HCT116 (cell line): ENCODE data around the gene MAST4. TPM values are rescaled to one million over a fixed set of nuclear protein-coding genes. Genes with fewer than 3 reads are reported as not detected.

ENCODE experiments used
- ATAC-seq: fragments of 200-7000 bp; cut with Tn5 transposase; 2 replicates; pipeline ENCODE4 v1.9.1; 2020; ENCODE audit warnings: mild to moderate bottlenecking, moderate library complexity
- BruUV-seq: library from RNA; stranded (reverse); fragments of 400-500 nt; replicated peaks from 2 replicates; lab custom pipeline; 2021; lab: Mats Ljungman, UMichigan
- CTCF ChIA-PET: fragments of 300-600 bp; sonication (Branson Sonifier 250); formaldehyde crosslinking; loops from one replicate; lab custom pipeline; 2021; ENCODE audit warnings: antibody characterized with exemption; lab: Charles Lee
- POLR2A ChIA-PET: fragments of 300-600, 350-600 bp; sonication (Branson Sonifier 250); formaldehyde crosslinking; loops from one replicate; lab custom pipeline; 2021; ENCODE audit warnings: antibody characterized with exemption; lab: Charles Lee
- RAD21 ChIA-PET, 2 experiments: fragments of 300-600 bp; sonication (Branson Sonifier 250); formaldehyde crosslinking; loops; one replicate each; lab custom pipeline; 2023; ENCODE audit warnings: low total read pairs in 2 of 2; ENCODE audit not compliant: uncharacterized antibody in 2 of 2, unreplicated experiment in 2 of 2, low non-redundant PET in 1 of 2; lab: Charles Lee
- DNase-seq: peaks from one replicate; pipeline ENCODE4 v3.0.0-alpha.2; 2010; ENCODE audit warnings: low read depth, low spot score
- H2AFZ ChIP-seq: fragments of 200-600 bp; shearing (Covaris generic), sonication (generic); 2 replicates; pipeline ENCODE4 v1.6.1; 2017; ENCODE audit warnings: low read depth, mixed run types, mixed read lengths, antibody characterized with exemption, low read length; ENCODE audit not compliant: poor library complexity, severe bottlenecking
- H3K27ac ChIP-seq: 2 replicates; pipeline ENCODE4 v1.5.1; 2012; ENCODE audit warnings: low read depth, low read length
- H3K27me3 ChIP-seq: fragments of 200-600 bp; sonication (generic); 2 replicates; pipeline ENCODE4 v1.6.1; 2016; ENCODE audit warnings: mixed run types, low read length, mixed read lengths; ENCODE audit not compliant: insufficient read depth
- H3K36me3 ChIP-seq, 2 experiments: fragments of 200-500 bp in 1 of 2; fragments of 200-600 bp in 1 of 2; sonication (Bioruptor generic) in 1 of 2; sonication (generic) in 1 of 2; 2 replicates each; pipeline versions ENCODE4 v1.5.1 to v1.6.1; 2014 to 2016; ENCODE audit warnings: low read length in 2 of 2, inconsistent platforms in 1 of 2, mixed read lengths in 1 of 2, mixed run types in 1 of 2; ENCODE audit not compliant: insufficient read depth in 2 of 2, control insufficient read depth in 1 of 2
- H3K4me1 ChIP-seq, 2 experiments: fragments of 200-600 bp in 1 of 2; sonication (generic) in 1 of 2; 2 replicates each; pipeline versions ENCODE4 v1.5.1 to v1.6.1; 2012 to 2017; ENCODE audit warnings: low read length in 2 of 2, inconsistent platforms in 1 of 2, mild to moderate bottlenecking in 1 of 2, mixed read lengths in 1 of 2, mixed run types in 1 of 2, moderate library complexity in 1 of 2; ENCODE audit not compliant: insufficient read depth in 2 of 2, control insufficient read depth in 1 of 2
- H3K4me2 ChIP-seq: fragments of 200-600 bp; sonication (generic); 2 replicates; pipeline ENCODE4 v1.6.1; 2017; ENCODE audit warnings: mixed run types, low read length, mixed read lengths
- H3K4me3 ChIP-seq, 2 experiments: fragments of 200-600 bp in 1 of 2; sonication (generic) in 1 of 2; replicated peaks in 1 of 2; 2 replicates each; pipeline ENCODE4 v1.5.1; 2011 to 2016; ENCODE audit warnings: low read length in 2 of 2, control low read depth in 1 of 2, low read depth in 1 of 2, mild to moderate bottlenecking in 1 of 2, mixed read lengths in 1 of 2, mixed run types in 1 of 2
- H3K79me2 ChIP-seq: fragments of 200-600 bp; sonication (generic); 2 replicates; pipeline ENCODE4 v1.6.1; 2017; ENCODE audit warnings: mild to moderate bottlenecking, mixed run types, low read length, moderate library complexity, mixed read lengths; ENCODE audit not compliant: insufficient read depth
- H3K9ac ChIP-seq: fragments of 200-600 bp; sonication (generic); 2 replicates; pipeline ENCODE4 v1.6.1; 2016; ENCODE audit warnings: low read length, mixed read lengths
- H3K9me2 ChIP-seq: fragments of 200-600 bp; sonication (generic), shearing (Covaris generic); 2 replicates; pipeline ENCODE4 v1.6.1; 2017; ENCODE audit warnings: mixed run types, mild to moderate bottlenecking, moderate library complexity; ENCODE audit not compliant: insufficient read depth
- H3K9me3 ChIP-seq, 2 experiments: fragments of 200-500 bp in 1 of 2; fragments of 200-600 bp in 1 of 2; sonication (Bioruptor generic) in 1 of 2; sonication (generic) in 1 of 2; 2 replicates each; pipeline ENCODE4 v1.6.1; 2014 to 2017; ENCODE audit warnings: low read length in 2 of 2, mixed read lengths in 2 of 2, inconsistent platforms in 1 of 2, low read depth in 1 of 2, mild to moderate bottlenecking in 1 of 2, mixed run types in 1 of 2, moderate library complexity in 1 of 2; ENCODE audit not compliant: control insufficient read depth in 1 of 2, insufficient read depth in 1 of 2
- H4K20me1 ChIP-seq: fragments of 200-600 bp; sonication (generic), shearing (Covaris generic); 2 replicates; pipeline ENCODE4 v1.6.1; 2017; ENCODE audit warnings: mixed run types, mild to moderate bottlenecking, moderate library complexity; ENCODE audit not compliant: insufficient read depth
- CBX3 ChIP-seq: IDR thresholded peaks from 2 replicates; pipeline ENCODE4 v1.6.1; 2012; ENCODE audit warnings: low read depth
- CEBPB ChIP-seq: IDR thresholded peaks from 2 replicates; pipeline ENCODE4 v1.6.1; 2012; ENCODE audit warnings: low read depth
- CTCF ChIP-seq, 3 experiments: fragments of 200-600 bp in 1 of 3; sonication (generic) in 1 of 3; IDR thresholded peaks in 2 of 3; conservative IDR thresholded peaks in 1 of 3; 2 replicates each; pipeline ENCODE4 v1.5.1; 2012 to 2017; ENCODE audit warnings: low read depth in 2 of 3, low read length in 2 of 3, antibody characterized with exemption in 1 of 3, borderline replicate concordance in 1 of 3, control low read depth in 1 of 3, mild to moderate bottlenecking in 1 of 3, mixed read lengths in 1 of 3, mixed run types in 1 of 3, moderate library complexity in 1 of 3; ENCODE audit not compliant: insufficient read depth in 1 of 3
- EGR1 ChIP-seq: IDR thresholded peaks from 2 replicates; pipeline ENCODE4 v1.6.1; 2012; ENCODE audit warnings: low read depth
- EZH2 ChIP-seq: fragments of 200-600 bp; sonication (generic); IDR thresholded peaks from 2 replicates; pipeline ENCODE4 v1.6.1; 2017; ENCODE audit warnings: antibody characterized with exemption, mixed run types
- EZH2phosphoT487 ChIP-seq: fragments of 200-600 bp; IDR thresholded peaks from 2 replicates; pipeline ENCODE4 v1.6.1; 2018; ENCODE audit warnings: antibody characterized with exemption, borderline replicate concordance
- JUND ChIP-seq: IDR thresholded peaks from 2 replicates; pipeline ENCODE4 v1.6.1; 2012
- POLR2AphosphoS5 ChIP-seq: IDR thresholded peaks from 2 replicates; pipeline ENCODE4 v1.6.1; 2011; ENCODE audit warnings: mild to moderate bottlenecking, low read depth, low read length, moderate library complexity
- RAD21 ChIP-seq: IDR thresholded peaks from 2 replicates; pipeline ENCODE4 v1.6.1; 2012; ENCODE audit warnings: low read depth, mild to moderate bottlenecking
- REST ChIP-seq: IDR thresholded peaks from 2 replicates; pipeline ENCODE4 v1.6.1; 2012; ENCODE audit warnings: low read depth
- SIN3A ChIP-seq: IDR thresholded peaks from 2 replicates; pipeline ENCODE4 v1.6.1; 2012; ENCODE audit warnings: low read depth
- SP1 ChIP-seq: IDR thresholded peaks from 2 replicates; pipeline ENCODE4 v1.6.1; 2012; ENCODE audit warnings: low read depth
- SRF ChIP-seq: IDR thresholded peaks from 2 replicates; pipeline ENCODE4 v1.6.1; 2012; ENCODE audit warnings: low read depth
- YY1 ChIP-seq: IDR thresholded peaks from 2 replicates; pipeline ENCODE4 v1.6.1; 2011; ENCODE audit warnings: low read length, low read depth, moderate library complexity, mild to moderate bottlenecking; ENCODE audit not compliant: insufficient replicate concordance; ENCODE audit errors: extremely low read depth
- ZBTB33 ChIP-seq: IDR thresholded peaks from 2 replicates; pipeline ENCODE4 v1.6.1; 2011; ENCODE audit warnings: mild to moderate bottlenecking, low read length, moderate library complexity; ENCODE audit not compliant: insufficient replicate concordance; ENCODE audit errors: extremely low read depth
- ZFX ChIP-seq: fragments of 450-650 bp; IDR thresholded peaks from 2 replicates; pipeline ENCODE4 v1.6.1; 2017
- intact Hi-C: fragments of 100-400 bp; cut with micrococcal nuclease; formaldehyde crosslinking; loops from 2 replicates; pipeline ENCODE4 v1.10.0; 2022
- total RNA-seq: library from RNA; stranded (reverse); gene quantifications from one replicate; pipeline ENCODE4 v1.2.1, GENCODE V29; 2021; ENCODE audit not compliant: unreplicated experiment
- TF ChIP-seq, protein P1 (sequence below): IDR thresholded peaks from 2 replicates; pipeline ENCODE4 v1.6.1; 2012
- TF ChIP-seq, protein P2 (sequence below): IDR thresholded peaks from 2 replicates; pipeline ENCODE4 v1.6.1; 2012

MAST4 gene
- total RNA-seq, 1 experiment from 2014 or later, result 1.1 TPM

GRCh38 chr5:67178966-67179365, 582.8 kb downstream of the MAST4 start:
- no peaks in the 10 kb centered on the region for H3K79me2 ChIP-seq
- no peaks in the 10 kb centered on the region for H3K9me3 ChIP-seq
- H2AFZ ChIP-seq, result no peak overlapping the region
- H3K36me3 ChIP-seq, result no peaks in the 10 kb centered on the region
- ChIA-PET POLR2A (no interaction called here), RAD21 (no interaction called here), CTCF (interaction anchor here (2.6 kb wide), 1 partner anchor 13 kb away, joined by 11 read pairs; no protein-coding TSS in a partner anchor)
- H3K9ac ChIP-seq, result no peak overlapping the region
- no TSS peak for BruUV-seq
- no peak for TF ChIP-seq CTCF (IDR thresholded peaks at IDR 0.05 in 2 of 3, conservative IDR thresholded peaks at IDR 0.05 in 1 of 3; ENCODE audit: borderline replicate concordance in 1 of 3, insufficient read depth in 1 of 3, low read depth in 2 of 3, low read length in 2 of 3)
- no peak for TF ChIP-seq SRF
- no peak for TF ChIP-seq RAD21
- no peak for TF ChIP-seq JUND
- TF ChIP-seq EZH2phosphoT487, result no peak
- no peak for TF ChIP-seq REST
- no peak for TF ChIP-seq CBX3
- TF ChIP-seq, protein P1, sequence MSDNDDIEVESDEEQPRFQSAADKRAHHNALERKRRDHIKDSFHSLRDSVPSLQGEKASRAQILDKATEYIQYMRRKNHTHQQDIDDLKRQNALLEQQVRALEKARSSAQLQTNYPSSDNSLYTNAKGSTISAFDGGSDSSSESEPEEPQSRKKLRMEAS, result no peak
- TF ChIP-seq SP1, result no peak
- no peak for TF ChIP-seq EZH2
- no peak for TF ChIP-seq POLR2AphosphoS5
- no peak for TF ChIP-seq CEBPB
- TF ChIP-seq, protein P2, sequence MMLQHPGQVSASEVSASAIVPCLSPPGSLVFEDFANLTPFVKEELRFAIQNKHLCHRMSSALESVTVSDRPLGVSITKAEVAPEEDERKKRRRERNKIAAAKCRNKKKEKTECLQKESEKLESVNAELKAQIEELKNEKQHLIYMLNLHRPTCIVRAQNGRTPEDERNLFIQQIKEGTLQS, result no peak
- no peak for TF ChIP-seq ZFX
- no peak for TF ChIP-seq EGR1
- no peak for TF ChIP-seq SIN3A
- TF ChIP-seq YY1, result no peak
- TF ChIP-seq ZBTB33, result no peak
- H3K27ac ChIP-seq, result no peak overlapping the region
- no peaks in the 10 kb centered on the region for H4K20me1 ChIP-seq
- intact Hi-C loops, result no loop called here
- ATAC-seq, result no peak
- H3K4me2 ChIP-seq, result no peak overlapping the region
- no peak overlapping the region for H3K4me3 ChIP-seq
- no peaks in the 10 kb centered on the region for H3K4me1 ChIP-seq
- no peaks in the 10 kb centered on the region for H3K27me3 ChIP-seq
- H3K9me2 ChIP-seq, result no peaks in the 10 kb centered on the region
- no peak for DNase-seq
